ENCODE results near the gene HMCES. TPM values are rescaled to one million over a fixed set of nuclear protein-coding genes. Genes with fewer than 3 reads are reported as not detected.

HMCES gene, protein sequence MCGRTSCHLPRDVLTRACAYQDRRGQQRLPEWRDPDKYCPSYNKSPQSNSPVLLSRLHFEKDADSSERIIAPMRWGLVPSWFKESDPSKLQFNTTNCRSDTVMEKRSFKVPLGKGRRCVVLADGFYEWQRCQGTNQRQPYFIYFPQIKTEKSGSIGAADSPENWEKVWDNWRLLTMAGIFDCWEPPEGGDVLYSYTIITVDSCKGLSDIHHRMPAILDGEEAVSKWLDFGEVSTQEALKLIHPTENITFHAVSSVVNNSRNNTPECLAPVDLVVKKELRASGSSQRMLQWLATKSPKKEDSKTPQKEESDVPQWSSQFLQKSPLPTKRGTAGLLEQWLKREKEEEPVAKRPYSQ
- 10 to 100 TPM; 45.0 to 53.7 TPM for total RNA-seq

DNA sequence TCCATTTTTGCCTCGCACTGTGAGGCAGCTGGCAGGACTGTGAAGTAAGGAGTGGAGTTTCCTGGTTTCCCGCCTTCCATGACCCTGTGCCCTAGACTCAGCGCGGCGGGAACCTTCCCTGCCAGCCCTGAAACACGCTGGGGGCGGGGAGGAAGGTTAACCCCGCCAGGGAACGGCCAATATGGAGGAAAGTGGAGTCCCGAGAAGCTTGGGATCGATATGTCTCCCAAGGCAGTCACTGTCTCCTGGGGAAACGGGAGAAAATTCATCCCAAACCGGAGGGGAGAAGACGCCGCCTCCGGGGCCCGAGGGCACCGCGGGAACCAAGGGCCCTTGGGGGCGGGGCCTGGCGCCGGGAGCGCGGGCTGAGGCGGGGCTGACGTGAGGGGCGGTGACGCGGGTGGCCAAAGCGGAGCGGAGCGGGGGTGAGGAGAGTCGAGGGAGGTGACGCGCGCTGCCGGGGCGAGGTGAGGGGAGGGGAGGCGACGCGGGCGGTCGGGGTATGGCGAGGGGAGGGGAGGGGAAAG is at the start of gene HMCES:
Gene HMCES, plus strand, starts transcription at position 432 of the 527 bp plus-strand sequence. CDS start 863 bp downstream, outside the sequence.
- Histone ChIP-seq H3K9ac (ENCODE audit: low read depth in 2 of 2, low read length in 2 of 2) (peak within 1 kb of the TSS; percentile 83 to 90), H3K4me1 (peaks cover 7% of the 10 kb centered on the region), H3K27me3 (no peaks in the 10 kb centered on the region), H3K27ac (peak within 1 kb of the TSS; percentile 80), H3K4me3 (peak within 1 kb of the TSS; percentile 74), H3K36me3 (no peaks in the 10 kb centered on the region), H3K9me3 (no peaks in the 10 kb centered on the region)
- intact Hi-C loops (cut with DNase I) = no loop called here
- TF ChIP-seq, protein P1, sequence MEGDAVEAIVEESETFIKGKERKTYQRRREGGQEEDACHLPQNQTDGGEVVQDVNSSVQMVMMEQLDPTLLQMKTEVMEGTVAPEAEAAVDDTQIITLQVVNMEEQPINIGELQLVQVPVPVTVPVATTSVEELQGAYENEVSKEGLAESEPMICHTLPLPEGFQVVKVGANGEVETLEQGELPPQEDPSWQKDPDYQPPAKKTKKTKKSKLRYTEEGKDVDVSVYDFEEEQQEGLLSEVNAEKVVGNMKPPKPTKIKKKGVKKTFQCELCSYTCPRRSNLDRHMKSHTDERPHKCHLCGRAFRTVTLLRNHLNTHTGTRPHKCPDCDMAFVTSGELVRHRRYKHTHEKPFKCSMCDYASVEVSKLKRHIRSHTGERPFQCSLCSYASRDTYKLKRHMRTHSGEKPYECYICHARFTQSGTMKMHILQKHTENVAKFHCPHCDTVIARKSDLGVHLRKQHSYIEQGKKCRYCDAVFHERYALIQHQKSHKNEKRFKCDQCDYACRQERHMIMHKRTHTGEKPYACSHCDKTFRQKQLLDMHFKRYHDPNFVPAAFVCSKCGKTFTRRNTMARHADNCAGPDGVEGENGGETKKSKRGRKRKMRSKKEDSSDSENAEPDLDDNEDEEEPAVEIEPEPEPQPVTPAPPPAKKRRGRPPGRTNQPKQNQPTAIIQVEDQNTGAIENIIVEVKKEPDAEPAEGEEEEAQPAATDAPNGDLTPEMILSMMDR (IDR thresholded peaks at IDR 0.05) = no peak
- DNase-seq = peak; percentile 97

DNA sequence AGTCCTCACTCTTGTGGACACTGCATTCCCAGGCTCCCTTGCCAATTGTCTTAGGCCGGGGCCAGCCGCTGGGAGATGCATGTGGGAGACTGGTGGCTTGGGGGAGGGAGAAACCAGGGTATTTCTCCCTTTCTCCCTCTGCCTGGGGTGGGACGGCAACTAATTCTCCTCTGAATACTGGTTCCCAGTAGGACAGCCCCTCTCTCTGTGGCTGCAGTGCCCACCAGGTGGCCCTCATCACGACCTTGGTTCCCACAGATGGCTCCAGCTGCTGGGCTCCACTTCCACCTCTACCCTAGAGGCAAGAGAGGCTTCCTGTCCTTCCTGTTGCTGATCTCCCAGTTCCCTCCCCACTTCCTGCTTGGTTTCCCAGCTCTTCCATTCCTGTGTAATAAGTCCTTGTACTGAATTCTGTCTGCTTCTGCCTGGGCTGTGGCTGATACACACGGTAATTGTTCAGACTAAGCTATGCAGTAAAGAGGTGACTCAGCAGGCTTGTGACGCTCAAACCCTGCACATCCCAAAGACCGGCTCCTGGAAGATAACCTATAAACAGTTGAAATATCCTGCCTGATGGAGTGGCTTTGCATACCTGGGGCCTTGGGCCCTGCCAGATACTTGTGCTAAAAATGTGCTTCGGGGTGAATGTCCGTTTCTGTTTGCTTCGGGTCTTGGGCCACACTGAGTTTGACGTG is 49.6 kb upstream of the HMCES start:
- no peaks in the 10 kb centered on the region for H3K27me3 ChIP-seq
- no peaks in the 10 kb centered on the region for H3K9me3 ChIP-seq
- no peak for DNase-seq
- TF ChIP-seq, protein P1 (IDR thresholded peaks at IDR 0.05) = no peak
- intact Hi-C loops (cut with DNase I) = no loop called here
- H3K4me1 ChIP-seq = peaks cover 6% of the 10 kb centered on the region
- no peaks in the 10 kb centered on the region for H3K36me3 ChIP-seq
- H3K27ac ChIP-seq = peak overlapping the region; percentile 56
- peak overlapping the region in 1 of 2 donors; percentile 35 for H3K9ac ChIP-seq (ENCODE audit: low read depth in 2 of 2, low read length in 2 of 2)
- H3K4me3 ChIP-seq = no peak overlapping the region

DNA sequence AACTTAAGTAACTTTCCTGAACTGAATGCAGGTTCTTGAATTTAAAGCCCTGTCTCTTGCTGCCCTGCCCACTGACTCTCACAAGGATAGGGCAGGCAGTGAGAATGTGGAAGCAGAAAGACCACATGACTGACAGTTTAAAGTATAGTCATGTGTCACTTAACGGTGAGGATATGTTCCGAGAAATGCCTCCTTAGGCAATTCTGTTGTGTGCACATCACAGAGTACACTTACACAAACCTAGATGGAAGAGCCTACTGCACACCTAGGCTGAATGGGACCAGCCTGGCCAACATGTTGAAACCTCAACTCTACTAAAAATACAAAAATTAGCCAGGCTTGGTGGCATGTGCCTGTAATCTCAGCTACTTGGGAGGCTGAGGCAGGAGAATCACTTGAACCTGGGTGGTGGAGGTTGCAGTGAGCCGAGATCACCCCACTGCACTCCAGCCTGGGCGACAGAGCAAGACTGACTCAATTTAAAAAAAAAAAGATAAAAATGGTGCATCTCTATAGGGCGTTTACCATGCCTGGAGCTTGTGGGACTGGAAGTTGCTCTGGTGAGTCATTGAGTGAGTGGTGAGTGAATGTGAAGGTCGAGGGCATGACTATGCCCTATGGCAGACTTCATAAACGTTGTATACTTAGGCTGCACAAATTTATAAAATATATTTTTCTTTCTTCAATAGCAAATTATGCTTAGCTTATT is 48.2 kb upstream of the HMCES start:
- Histone ChIP-seq H3K27ac (peak overlapping the region; percentile 56), H3K27me3 (no peaks in the 10 kb centered on the region), H3K9me3 (no peaks in the 10 kb centered on the region), H3K4me1 (peaks cover 2% of the 10 kb centered on the region), H3K4me3 (no peak overlapping the region), H3K36me3 (no peaks in the 10 kb centered on the region), H3K9ac (ENCODE audit: low read depth in 2 of 2, low read length in 2 of 2) (no peak overlapping the region)
- DNase-seq = no peak
- TF ChIP-seq, protein P1 (IDR thresholded peaks at IDR 0.05) = no peak
- intact Hi-C loops (cut with DNase I) = no loop called here

DNA sequence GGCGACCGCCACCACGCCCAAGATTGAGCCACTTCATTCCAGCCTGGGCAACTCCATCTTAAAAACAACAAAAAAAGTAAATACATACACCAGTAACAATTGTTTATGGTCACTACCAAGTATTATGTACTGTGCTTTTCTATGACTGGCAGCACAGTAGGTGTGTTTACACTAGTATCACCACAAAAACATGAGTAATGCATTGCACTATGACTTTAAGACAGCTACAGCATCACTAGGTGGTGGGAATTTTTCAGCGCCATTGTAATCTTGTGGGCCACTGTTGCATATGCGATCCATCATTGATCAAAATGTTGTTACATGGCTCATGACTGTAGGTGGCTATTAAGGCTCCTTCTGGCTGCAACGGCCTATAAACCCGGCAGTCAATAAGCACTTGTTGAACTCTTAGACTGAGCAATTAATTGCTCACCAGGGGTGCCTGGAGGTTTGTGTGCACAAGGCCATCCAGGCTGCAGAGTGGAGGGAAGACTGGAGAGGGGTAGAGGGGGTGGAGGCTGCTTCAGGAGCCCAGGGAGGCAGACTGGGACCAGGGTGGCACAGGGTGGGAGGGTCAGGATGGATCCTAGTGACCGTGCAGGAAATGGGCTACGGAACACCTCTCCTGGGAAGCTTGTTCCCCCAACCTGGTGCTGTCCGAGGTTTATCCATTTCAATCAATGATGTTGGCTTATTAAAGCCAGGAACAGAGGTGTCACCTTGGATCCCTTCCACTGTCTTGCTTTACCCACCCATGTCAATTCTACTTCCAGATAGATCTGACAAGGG is 47.1 kb upstream of the HMCES start:
- no peaks in the 10 kb centered on the region for H3K9me3 ChIP-seq
- intact Hi-C loops (cut with DNase I) = no loop called here

More for the DNA sequence above, 47.1 kb upstream of the HMCES start:
- no peaks in the 10 kb centered on the region for H3K36me3 ChIP-seq
- no peaks in the 10 kb centered on the region for H3K4me1 ChIP-seq
- H3K27me3 ChIP-seq = no peaks in the 10 kb centered on the region
- TF ChIP-seq, protein P1 (IDR thresholded peaks at IDR 0.05) = no peak
- peak overlapping the region; percentile 40 for H3K27ac ChIP-seq
- DNase-seq = no peak
- H3K4me3 ChIP-seq = no peak overlapping the region
- H3K9ac ChIP-seq (ENCODE audit: low read depth in 2 of 2, low read length in 2 of 2) = no peak overlapping the region

All from colonic mucosa (tissue), 4 donors.